ENCODE data around the gene ASB13. TPM values are rescaled to one million over a fixed set of nuclear protein-coding genes. Genes with fewer than 3 reads are reported as not detected.

Gene ASB13
- total and polyA plus RNA-seq, 2 of the 13 experiments (the other 11 are each of a cell fraction or from before 2014, with no cell fraction given) = 9.3 to 15.4 TPM

DNA sequence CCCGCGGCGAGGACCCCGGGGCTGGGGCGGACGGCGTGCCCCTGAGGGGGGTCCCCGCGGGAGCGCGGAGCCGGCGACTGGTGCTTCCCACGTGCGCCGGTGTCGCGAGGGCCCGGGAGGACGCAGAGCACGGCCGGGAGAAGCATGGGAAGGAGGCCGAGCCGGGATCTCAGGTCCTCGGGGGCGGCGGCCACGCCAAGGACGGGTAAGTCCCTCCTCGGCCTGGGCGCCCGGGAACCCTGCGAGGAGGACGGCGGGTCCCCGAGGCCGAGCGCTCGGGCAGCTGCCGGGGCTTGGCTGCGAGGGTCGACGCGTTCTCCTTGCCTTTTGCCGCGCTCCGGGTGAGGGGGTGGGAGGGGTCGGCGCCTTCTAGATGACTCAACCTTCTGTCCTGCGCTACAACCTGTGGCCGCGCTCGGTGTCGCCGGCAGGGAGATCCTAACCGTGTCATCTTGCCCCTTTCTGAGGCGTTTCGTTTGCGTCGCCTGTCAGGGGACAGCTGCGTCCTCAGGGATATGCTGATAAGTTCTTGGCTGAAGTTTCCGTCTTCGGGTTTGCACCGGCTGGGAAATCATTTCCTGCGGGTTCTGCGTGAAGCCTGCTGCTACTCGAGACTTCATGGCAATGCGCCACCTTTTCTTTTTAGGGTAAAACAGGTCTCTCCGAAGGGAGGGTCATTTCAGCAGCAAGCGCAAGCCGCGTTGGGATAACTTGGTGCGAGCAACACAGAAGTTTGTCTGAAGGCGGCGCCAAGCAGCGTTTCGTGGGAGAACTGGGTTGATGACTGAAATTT, 18.8 kb upstream of the ASB13 start (continued):
- TF ChIP-seq, protein P1, sequence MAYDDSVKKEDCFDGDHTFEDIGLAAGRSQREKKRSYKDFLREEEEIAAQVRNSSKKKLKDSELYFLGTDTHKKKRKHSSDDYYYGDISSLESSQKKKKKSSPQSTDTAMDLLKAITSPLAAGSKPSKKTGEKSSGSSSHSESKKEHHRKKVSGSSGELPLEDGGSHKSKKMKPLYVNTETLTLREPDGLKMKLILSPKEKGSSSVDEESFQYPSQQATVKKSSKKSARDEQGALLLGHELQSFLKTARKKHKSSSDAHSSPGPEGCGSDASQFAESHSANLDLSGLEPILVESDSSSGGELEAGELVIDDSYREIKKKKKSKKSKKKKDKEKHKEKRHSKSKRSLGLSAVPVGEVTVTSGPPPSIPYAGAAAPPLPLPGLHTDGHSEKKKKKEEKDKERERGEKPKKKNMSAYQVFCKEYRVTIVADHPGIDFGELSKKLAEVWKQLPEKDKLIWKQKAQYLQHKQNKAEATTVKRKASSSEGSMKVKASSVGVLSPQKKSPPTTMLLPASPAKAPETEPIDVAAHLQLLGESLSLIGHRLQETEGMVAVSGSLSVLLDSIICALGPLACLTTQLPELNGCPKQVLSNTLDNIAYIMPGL (CRISPR knock-in tag; IDR thresholded peaks at IDR 0.05; ENCODE audit: borderline replicate concordance in 1 of 2, low read depth in 1 of 2) = peak; percentile 58 to 82; a peak in 2 of 4 replicates
- no peak for TF ChIP-seq JDP2 (CRISPR knock-in tag; IDR thresholded peaks at IDR 0.05; ENCODE audit: borderline replicate concordance)
- 0 out of 2 replicates have a peak, but pooled peaks have one; percentile 27 for TF ChIP-seq ZFYVE20 (CRISPR knock-in tag; IDR thresholded peaks at IDR 0.05; ENCODE audit: borderline replicate concordance, low read depth)
- TF ChIP-seq ZNF670 (CRISPR knock-in tag; IDR thresholded peaks at IDR 0.05; ENCODE audit: borderline replicate concordance) = 0 out of 2 replicates have a peak, but pooled peaks have one; percentile 34
- TF ChIP-seq KDM3A (CRISPR knock-in tag; IDR thresholded peaks at IDR 0.05; ENCODE audit: low read depth) = no peak
- TF ChIP-seq ZNF790 (CRISPR knock-in tag; IDR thresholded peaks at IDR 0.05; ENCODE audit: borderline replicate concordance) = peak; percentile 67; the same call in 1 of the 2 replicates
- no peak for TF ChIP-seq ZNF768 (CRISPR knock-in tag; IDR thresholded peaks at IDR 0.05)
- TF ChIP-seq MYNN (CRISPR knock-in tag; IDR thresholded peaks at IDR 0.05; ENCODE audit: low read depth) = no peak
- 0 out of 2 replicates have a peak, but pooled peaks have one; percentile 10 for TF ChIP-seq ZNF558 (CRISPR knock-in tag; IDR thresholded peaks at IDR 0.05; ENCODE audit: borderline replicate concordance)
- 0 out of 2 replicates have a peak, but pooled peaks have one; percentile 1 for TF ChIP-seq EED (CRISPR knock-in tag; IDR thresholded peaks at IDR 0.05)
